Measurements from ENCODE around the gene CLIP1.

DNA sequence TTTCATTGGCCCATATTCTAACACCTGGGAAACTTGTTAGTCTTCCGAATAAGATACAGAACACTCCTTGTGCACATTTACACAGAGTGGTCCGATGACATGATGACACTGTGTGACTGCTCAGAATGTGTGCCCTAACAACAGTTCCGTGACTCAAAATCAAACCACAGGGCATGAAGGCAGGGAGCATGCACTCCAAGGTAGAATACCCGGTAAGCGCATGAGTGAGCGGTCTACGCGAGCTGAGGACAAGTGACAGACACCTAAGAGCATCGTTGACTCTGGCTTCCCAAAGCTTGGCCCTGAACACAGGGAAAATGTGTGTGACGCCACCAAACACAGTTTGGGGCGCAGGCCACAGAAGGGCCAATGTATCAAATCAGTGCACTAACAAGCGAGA is 18.6 kb downstream of the CLIP1 start:
- TF ChIP-seq, protein P1, sequence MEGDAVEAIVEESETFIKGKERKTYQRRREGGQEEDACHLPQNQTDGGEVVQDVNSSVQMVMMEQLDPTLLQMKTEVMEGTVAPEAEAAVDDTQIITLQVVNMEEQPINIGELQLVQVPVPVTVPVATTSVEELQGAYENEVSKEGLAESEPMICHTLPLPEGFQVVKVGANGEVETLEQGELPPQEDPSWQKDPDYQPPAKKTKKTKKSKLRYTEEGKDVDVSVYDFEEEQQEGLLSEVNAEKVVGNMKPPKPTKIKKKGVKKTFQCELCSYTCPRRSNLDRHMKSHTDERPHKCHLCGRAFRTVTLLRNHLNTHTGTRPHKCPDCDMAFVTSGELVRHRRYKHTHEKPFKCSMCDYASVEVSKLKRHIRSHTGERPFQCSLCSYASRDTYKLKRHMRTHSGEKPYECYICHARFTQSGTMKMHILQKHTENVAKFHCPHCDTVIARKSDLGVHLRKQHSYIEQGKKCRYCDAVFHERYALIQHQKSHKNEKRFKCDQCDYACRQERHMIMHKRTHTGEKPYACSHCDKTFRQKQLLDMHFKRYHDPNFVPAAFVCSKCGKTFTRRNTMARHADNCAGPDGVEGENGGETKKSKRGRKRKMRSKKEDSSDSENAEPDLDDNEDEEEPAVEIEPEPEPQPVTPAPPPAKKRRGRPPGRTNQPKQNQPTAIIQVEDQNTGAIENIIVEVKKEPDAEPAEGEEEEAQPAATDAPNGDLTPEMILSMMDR (conservative IDR thresholded peaks at IDR 0.05 in 1 of 2, IDR thresholded peaks at IDR 0.05 in 1 of 2; ENCODE audit: extremely low read depth in 1 of 2, insufficient read depth in 1 of 2, low read depth in 1 of 2, low read length in 2 of 2): no peak
- no peak for TF ChIP-seq EZH2 (IDR thresholded peaks at IDR 0.05; ENCODE audit: borderline replicate concordance, low read length)
